Hindlimb muscle (tissue), 1 donor: ENCODE measurements around the gene TBCD. TPM values are rescaled to one million over a fixed set of nuclear protein-coding genes. Genes with fewer than 3 reads are reported as not detected.

Source experiments
- DNase-seq: peaks from one replicate; pipeline ENCODE4 v3.0.0-alpha.2; 2013
- polyA plus RNA-seq: library from polyadenylated mRNA; unstranded; fragments of 120-200 nt; gene quantifications from one replicate; pipeline ENCODE4 v1.2.1, GENCODE V29; 2013; ENCODE audit not compliant: insufficient read length

TBCD gene
- polyA plus RNA-seq = 69.8 TPM

GRCh38 chr17:82751571-82752370 is at the start of gene TBCD:
TBCD (plus strand) TSS chr17:82752065; CDS start chr17:82752194, 129 bp downstream.
- DNase-seq = peak; percentile 94

- DNase-seq = no peak
Measured at GRCh38 chr17:82702231-82702927, 49.5 kb upstream of the TBCD start.

- no peak for DNase-seq
Measured at GRCh38 chr17:82703036-82703745, 48.7 kb upstream of the TBCD start.

GRCh38 chr17:82703935-82704865 is 47.7 kb upstream of the TBCD start:
- DNase-seq = no peak

- DNase-seq = no peak
Measured at GRCh38 chr17:82704886-82705285, 47.0 kb upstream of the TBCD start.

GRCh38 chr17:82705756-82706155 is 46.1 kb upstream of the TBCD start:
- DNase-seq = no peak

GRCh38 chr17:82709024-82709675 is 42.7 kb upstream of the TBCD start:
- DNase-seq = no peak

- DNase-seq = no peak
Measured at GRCh38 chr17:82709676-82710498, 42.0 kb upstream of the TBCD start.

GRCh38 chr17:82710499-82711232 is 41.2 kb upstream of the TBCD start:
- no peak for DNase-seq

- DNase-seq = no peak
Measured at GRCh38 chr17:82713071-82713723, 38.7 kb upstream of the TBCD start.

GRCh38 chr17:82716203-82717010 is 35.5 kb upstream of the TBCD start, which contains the start of gene FN3KRP:
FN3KRP (plus strand) TSS chr17:82716706; CDS start chr17:82716756, 50 bp downstream.
- peak; percentile 96 for DNase-seq

- no peak for DNase-seq
Measured at GRCh38 chr17:82718986-82719685, 32.7 kb upstream of the TBCD start.

GRCh38 chr17:82720204-82720603 is 31.7 kb upstream of the TBCD start:
- no peak for DNase-seq

- DNase-seq = no peak
Measured at GRCh38 chr17:82722341-82723013, 29.4 kb upstream of the TBCD start.

- no peak for DNase-seq
Measured at GRCh38 chr17:82723169-82723807, 28.6 kb upstream of the TBCD start.

GRCh38 chr17:82726427-82726826 is 25.4 kb upstream of the TBCD start:
- no peak for DNase-seq
